CD14-positive monocyte (primary cell): Measurements from ENCODE around the gene MYL11. TPM values are rescaled to one million over a fixed set of nuclear protein-coding genes. Genes with fewer than 3 reads are reported as not detected.

Experiments
- DNase-seq, 3 donors: peaks; one replicate each; pipeline ENCODE4 v3.0.0-alpha.2; 2011 to 2022
- H2AFZ ChIP-seq: 2 replicates; pipeline ENCODE4 v1.6.0; 2012; ENCODE audit warnings: mild to moderate bottlenecking, low read depth, low read length, inconsistent platforms; ENCODE audit not compliant: insufficient read depth, poor library complexity, severe bottlenecking
- H3K27ac ChIP-seq, 2 donors: 1 replicate in 1 of 2; 2 replicates in 1 of 2; pipeline ENCODE4 v1.5.1; 2012 to 2013; ENCODE audit warnings: low read length in 2 of 2, control low read depth in 1 of 2, inconsistent platforms in 1 of 2, low read depth in 1 of 2, mild to moderate bottlenecking in 1 of 2
- H3K27me3 ChIP-seq, 2 donors: one replicate each; pipeline versions ENCODE4 v1.6.0 to v1.6.1; 2011 to 2013; ENCODE audit warnings: low read length in 2 of 2; ENCODE audit not compliant: control insufficient read depth in 2 of 2, insufficient read depth in 2 of 2
- H3K36me3 ChIP-seq, 2 donors: replicated peaks in 1 of 2; 1 replicate in 1 of 2; 2 replicates in 1 of 2; pipeline versions ENCODE4 v1.5.1 to v1.6.1; 2012 to 2013; ENCODE audit warnings: low read length in 2 of 2, control low read depth in 1 of 2, inconsistent platforms in 1 of 2, mild to moderate bottlenecking in 1 of 2; ENCODE audit not compliant: insufficient read depth in 2 of 2, control insufficient read depth in 1 of 2
- H3K4me1 ChIP-seq, 2 donors: 1 replicate in 1 of 2; 2 replicates in 1 of 2; pipeline versions ENCODE4 v1.5.1 to v1.6.1; 2012 to 2013; ENCODE audit warnings: low read length in 2 of 2, control low read depth in 1 of 2, inconsistent platforms in 1 of 2, mild to moderate bottlenecking in 1 of 2, moderate library complexity in 1 of 2; ENCODE audit not compliant: insufficient read depth in 2 of 2, control insufficient read depth in 1 of 2
- H3K4me2 ChIP-seq: replicated peaks from 2 replicates; pipeline ENCODE3; 2012; ENCODE audit warnings: low read length, moderate library complexity, mild to moderate bottlenecking; ENCODE audit not compliant: poor library complexity, severe bottlenecking; ENCODE audit errors: extremely low read depth
- H3K4me3 ChIP-seq, 3 experiments: fragments of 200-600 bp in 1 of 3; sonication (generic) in 1 of 3; replicated peaks in 1 of 3; 1 replicate in 2 of 3; 2 replicates in 1 of 3; pipeline ENCODE4 v1.5.1; 2011 to 2013; ENCODE audit warnings: low read length in 3 of 3, mild to moderate bottlenecking in 3 of 3, control low read depth in 2 of 3, low read depth in 2 of 3, inconsistent platforms in 1 of 3, moderate library complexity in 1 of 3
- H3K79me2 ChIP-seq: 2 replicates; pipeline ENCODE4 v1.6.0; 2012; ENCODE audit warnings: mild to moderate bottlenecking, control low read depth, inconsistent platforms, low read length, moderate library complexity; ENCODE audit not compliant: insufficient read depth
- H3K9ac ChIP-seq: 2 replicates; pipeline ENCODE4 v1.6.0; 2017; ENCODE audit warnings: low read length, mild to moderate bottlenecking; ENCODE audit not compliant: insufficient read depth, poor library complexity, severe bottlenecking
- H3K9me3 ChIP-seq, 2 donors: replicated peaks in 1 of 2; 1 replicate in 1 of 2; 2 replicates in 1 of 2; pipeline versions ENCODE4 v1.5.1 to v1.6.1; 2012 to 2013; ENCODE audit warnings: low read length in 2 of 2, control low read depth in 1 of 2; ENCODE audit not compliant: control insufficient read depth in 1 of 2, insufficient read depth in 1 of 2
- H4K20me1 ChIP-seq: 2 replicates; pipeline ENCODE4 v1.6.0; 2012; ENCODE audit warnings: mild to moderate bottlenecking, low read length, control low read depth, moderate library complexity; ENCODE audit not compliant: insufficient read depth
- H3K27ac Mint-ChIP-seq, 7 donors: one replicate each; pipeline ENCODE4 v1.8.0; 2020; ENCODE audit warnings: mild to moderate bottlenecking in 7 of 7, mixed read lengths in 7 of 7, moderate library complexity in 6 of 7, inconsistent platforms in 2 of 7
- H3K27me3 Mint-ChIP-seq, 3 donors: one replicate each; pipeline ENCODE4 v1.8.0; 2021 to 2022; ENCODE audit warnings: low read depth in 3 of 3, mild to moderate bottlenecking in 3 of 3, mixed read lengths in 3 of 3, moderate library complexity in 3 of 3, inconsistent platforms in 1 of 3
- H3K36me3 Mint-ChIP-seq, 2 donors: one replicate each; pipeline ENCODE4 v1.8.0; 2020; ENCODE audit warnings: mixed read lengths in 2 of 2, inconsistent platforms in 1 of 2, mild to moderate bottlenecking in 1 of 2
- H3K4me1 Mint-ChIP-seq: one replicate; pipeline ENCODE4 v1.8.0; 2020; ENCODE audit warnings: mild to moderate bottlenecking, mixed read lengths
- H3K4me3 Mint-ChIP-seq, 2 donors: one replicate each; pipeline ENCODE4 v1.8.0; 2020; ENCODE audit warnings: mild to moderate bottlenecking in 2 of 2, mixed read lengths in 2 of 2, moderate library complexity in 1 of 2
- H3K9me3 Mint-ChIP-seq, 7 donors: one replicate each; pipeline ENCODE4 v1.8.0; 2020 to 2022; ENCODE audit warnings: mixed read lengths in 7 of 7, mild to moderate bottlenecking in 6 of 7, moderate library complexity in 6 of 7, inconsistent platforms in 2 of 7
- WGBS: methylation state at CpG from one replicate; pipeline ENCODE4 v1.1.5; 2013; ENCODE audit warnings: missing lambda C conversion rate; ENCODE audit not compliant: insufficient coverage; 5-methylcytosine and 5-hydroxymethylcytosine counted together
- intact Hi-C, 2 donors: fragments of 100-400 bp; cut with micrococcal nuclease; formaldehyde crosslinking; loops; one replicate each; pipeline versions ENCODE4 v1.15.0 to v1.15.1; 2023
- polyA plus RNA-seq, 3 donors: library from polyadenylated mRNA; depleted of rRNA in 1 of 3; unstranded in 2 of 3; stranded (reverse) in 1 of 3; fragments of 300-500 nt in 2 of 3; fragments of >200 nt in 1 of 3; fragmentation: Illumina TruSeq in 2 of 3; gene quantifications; 1 replicate in 2 of 3; 2 replicates in 1 of 3; pipeline ENCODE4 v1.2.3, GENCODE V29; 2012 to 2021
- TF ChIP-seq, protein P1 (sequence below): fragments of 200-600 bp; IDR thresholded peaks from one replicate; pipeline ENCODE4 v1.8.0; 2022; ENCODE audit warnings: antibody characterized with exemption, mild to moderate bottlenecking

MYL11 gene
- polyA plus RNA-seq, 3 donors = 1.6 to 1.9 TPM; not detected in 1

DNA sequence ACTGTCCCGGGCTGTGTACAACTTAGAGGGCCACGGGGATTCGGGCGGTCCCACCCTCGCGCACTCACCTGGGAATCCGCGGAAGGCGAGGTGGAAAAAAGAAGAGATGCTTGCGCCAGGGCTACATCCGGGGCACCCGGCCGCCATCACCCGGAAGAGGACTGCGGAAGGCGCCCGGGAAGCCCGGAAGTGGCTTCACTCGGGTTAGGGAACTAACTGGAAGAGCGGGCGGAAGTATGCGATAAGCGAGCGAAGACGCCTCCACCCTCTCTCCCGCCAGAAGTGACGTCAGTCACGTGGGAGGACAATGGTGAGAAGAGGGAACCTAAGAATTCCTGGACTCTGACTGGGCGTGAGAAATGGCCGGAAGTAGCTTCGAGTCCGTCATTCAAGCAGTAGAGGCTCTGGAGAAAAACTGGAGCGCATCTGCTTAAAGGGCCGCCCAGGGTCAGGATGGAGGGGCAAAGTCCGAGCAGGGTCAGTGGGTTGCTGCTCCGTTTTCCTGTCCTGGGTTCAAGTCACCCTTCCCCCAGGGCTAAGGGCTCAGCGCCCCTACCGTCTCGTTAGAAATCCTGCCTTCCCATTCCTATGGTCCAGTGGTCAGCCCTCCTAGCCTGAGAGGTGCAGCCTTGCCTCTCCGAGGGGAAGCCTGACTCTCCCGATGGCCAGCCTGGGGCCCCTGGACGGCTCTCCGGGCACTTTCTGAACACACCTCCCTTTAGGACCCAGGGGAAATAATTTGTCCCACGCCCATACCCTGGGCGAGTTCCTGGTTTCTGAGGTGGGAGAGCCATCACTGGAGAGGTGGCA lies 19.3 kb upstream of the MYL11 start, which contains the start of gene CD2BP2:
TSS of gene CD2BP2 (minus strand) at position 165 of the 810 bp plus-strand sequence. CDS start 627 bp downstream, outside the sequence.
- Mint-ChIP-seq H3K4me3 (peak within 1 kb of the TSS; percentile 97 to 99), H3K27me3 (peaks cover 0 to 1% (median 0%) of the 10 kb centered on the region in 3 donors), H3K9me3 (no peaks in the 10 kb centered on the region), H3K27ac (peak within 1 kb of the TSS; percentile 97 to 100 (median 99)), H3K36me3 (peaks cover 61 to 72% of the 10 kb centered on the region in 2 donors), H3K4me1 (peaks cover 33% of the 10 kb centered on the region)
- peak within 1 kb of the TSS; percentile 100 for H3K4me2 ChIP-seq
- TF ChIP-seq, protein P1, sequence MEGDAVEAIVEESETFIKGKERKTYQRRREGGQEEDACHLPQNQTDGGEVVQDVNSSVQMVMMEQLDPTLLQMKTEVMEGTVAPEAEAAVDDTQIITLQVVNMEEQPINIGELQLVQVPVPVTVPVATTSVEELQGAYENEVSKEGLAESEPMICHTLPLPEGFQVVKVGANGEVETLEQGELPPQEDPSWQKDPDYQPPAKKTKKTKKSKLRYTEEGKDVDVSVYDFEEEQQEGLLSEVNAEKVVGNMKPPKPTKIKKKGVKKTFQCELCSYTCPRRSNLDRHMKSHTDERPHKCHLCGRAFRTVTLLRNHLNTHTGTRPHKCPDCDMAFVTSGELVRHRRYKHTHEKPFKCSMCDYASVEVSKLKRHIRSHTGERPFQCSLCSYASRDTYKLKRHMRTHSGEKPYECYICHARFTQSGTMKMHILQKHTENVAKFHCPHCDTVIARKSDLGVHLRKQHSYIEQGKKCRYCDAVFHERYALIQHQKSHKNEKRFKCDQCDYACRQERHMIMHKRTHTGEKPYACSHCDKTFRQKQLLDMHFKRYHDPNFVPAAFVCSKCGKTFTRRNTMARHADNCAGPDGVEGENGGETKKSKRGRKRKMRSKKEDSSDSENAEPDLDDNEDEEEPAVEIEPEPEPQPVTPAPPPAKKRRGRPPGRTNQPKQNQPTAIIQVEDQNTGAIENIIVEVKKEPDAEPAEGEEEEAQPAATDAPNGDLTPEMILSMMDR = no peak
- WGBS = under 1% methylated on average over 36 of the region's 45 CpGs
- peaks cover 26 to 36% of the 10 kb centered on the region in 2 donors for H3K4me1 ChIP-seq
- H3K4me3 ChIP-seq = peak within 1 kb of the TSS; percentile 82 to 100 (median 96)
- no peaks in the 10 kb centered on the region for H3K27me3 ChIP-seq
- H2AFZ ChIP-seq = peak within 1 kb of the TSS; percentile 81
- H3K9me3 ChIP-seq = no peaks in the 10 kb centered on the region
- peaks cover 62% of the 10 kb centered on the region for H3K79me2 ChIP-seq
- peak within 1 kb of the TSS; percentile 94 to 99 for H3K27ac ChIP-seq
- peaks cover 77% of the 10 kb centered on the region for H4K20me1 ChIP-seq
- peak; percentile 99 to 100 (median 100) for DNase-seq
- peaks cover 69 to 74% of the 10 kb centered on the region in 2 donors for H3K36me3 ChIP-seq
- intact Hi-C loops = loop anchor here (2.0 to 10.0 kb wide), 2 partner anchors 15 to 49 kb away; partner anchors contain the start of genes TBC1D10B (in 1 of the 2) and ZNF771 (in 1 of the 2)
- H3K9ac ChIP-seq = peak within 1 kb of the TSS; percentile 88

DNA sequence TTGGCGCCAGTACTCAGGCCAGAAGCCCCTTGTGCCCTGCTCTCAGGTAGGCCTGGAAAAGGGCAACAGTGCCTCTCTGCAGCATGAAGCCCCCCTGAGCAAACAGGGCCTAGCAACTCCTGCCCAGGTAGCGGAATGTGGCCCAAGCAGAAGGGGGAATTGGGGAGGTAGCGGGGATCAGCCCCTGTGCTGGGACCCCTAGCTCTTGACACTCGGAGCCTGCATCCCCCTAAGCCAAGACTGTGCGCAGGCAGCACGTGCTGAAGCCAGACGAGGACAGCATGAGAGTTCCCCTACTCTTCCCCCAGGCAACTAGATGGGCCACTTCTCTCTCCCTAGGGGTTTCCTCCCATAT lies 18.7 kb upstream of the MYL11 start:
- intact Hi-C loops = loop anchor here (2.0 to 10.0 kb wide), 2 partner anchors 15 to 49 kb away; partner anchors contain the start of genes TBC1D10B (in 1 of the 2) and ZNF771 (in 1 of the 2)
- H3K27me3 Mint-ChIP-seq = peaks cover 0 to 1% (median 0%) of the 10 kb centered on the region in 3 donors
- peak overlapping the region; percentile 88 for H3K9ac ChIP-seq
- no peaks in the 10 kb centered on the region for H3K9me3 Mint-ChIP-seq
- peaks cover 26 to 36% of the 10 kb centered on the region in 2 donors for H3K4me1 ChIP-seq
- WGBS = 35% methylated on average over 7 of the region's 7 CpGs
- peaks cover 32% of the 10 kb centered on the region for H3K4me1 Mint-ChIP-seq
- DNase-seq = peak in 1 of 3 donors; percentile 15
- H3K4me3 Mint-ChIP-seq = peak overlapping the region; percentile 97 to 99
- H3K27ac ChIP-seq = peak overlapping the region; percentile 94 to 99
- H3K4me3 ChIP-seq = peak overlapping the region; percentile 82 to 100 (median 96)
- H3K27me3 ChIP-seq = no peaks in the 10 kb centered on the region
- H3K4me2 ChIP-seq = peak overlapping the region; percentile 100
- H2AFZ ChIP-seq = peak overlapping the region; percentile 81
- no peaks in the 10 kb centered on the region for H3K9me3 ChIP-seq
- H3K79me2 ChIP-seq = peaks cover 68% of the 10 kb centered on the region
- peak overlapping the region; percentile 90 to 100 (median 99) for H3K27ac Mint-ChIP-seq
- peaks cover 61 to 72% of the 10 kb centered on the region in 2 donors for H3K36me3 Mint-ChIP-seq
- H3K36me3 ChIP-seq = peaks cover 68 to 74% of the 10 kb centered on the region in 2 donors
- TF ChIP-seq, protein P1 = no peak
- H4K20me1 ChIP-seq = peaks cover 83% of the 10 kb centered on the region
